NK-92 treated with Interleukin-12 subunit alpha and Interleukin-12 subunit beta, amount 100 ng/mL, for 24 hours (cell line): ENCODE data around the gene CCR9.

Source experiments
- DNase-seq: peaks from one replicate; lab custom pipeline; 2025; lab: John Stamatoyannopoulos, UW

CCR9 gene

GRCh38 chr3:45873036-45873435 is 13.3 kb upstream of the CCR9 start:
- DNase-seq = no peak

- DNase-seq = no peak
These were observed 12.7 kb upstream of the CCR9 start for GRCh38 chr3:45873638-45874037.

GRCh38 chr3:45874677-45875346 is 11.5 kb upstream of the CCR9 start:
- DNase-seq = no peak

- DNase-seq = no peak
These were observed 8.2 kb upstream of the CCR9 start for GRCh38 chr3:45878124-45878523.

- DNase-seq = no peak
These were observed 5.6 kb upstream of the CCR9 start for GRCh38 chr3:45880725-45881077.

- DNase-seq = peak; percentile 64
These were observed 5.0 kb upstream of the CCR9 start for GRCh38 chr3:45881078-45882022.

GRCh38 chr3:45884368-45885201 is 1.8 kb upstream of the CCR9 start:
- DNase-seq = no peak

- DNase-seq = no peak
These were observed 942 bp downstream of the CCR9 start for GRCh38 chr3:45887285-45887684.

GRCh38 chr3:45887759-45888511 is 1.6 kb downstream of the CCR9 start:
- no peak for DNase-seq

- DNase-seq = no peak
These were observed 3.0 kb downstream of the CCR9 start for GRCh38 chr3:45889337-45889736.

- no peak for DNase-seq
These were observed 4.1 kb downstream of the CCR9 start for GRCh38 chr3:45890405-45890804.

GRCh38 chr3:45892161-45892560 is 5.8 kb downstream of the CCR9 start:
- DNase-seq = no peak

- no peak for DNase-seq
These were observed 7.7 kb downstream of the CCR9 start for GRCh38 chr3:45894015-45894414.

- DNase-seq = no peak
These were observed 9.5 kb downstream of the CCR9 start for GRCh38 chr3:45895686-45896468.

GRCh38 chr3:45896956-45897355 is 10.6 kb downstream of the CCR9 start:
- DNase-seq = no peak

- no peak for DNase-seq
These were observed 18.6 kb downstream of the CCR9 start for GRCh38 chr3:45904931-45905330.

- DNase-seq = no peak
These were observed 19.4 kb downstream of the CCR9 start for GRCh38 chr3:45905755-45906154.

GRCh38 chr3:45906681-45907407 is 20.5 kb downstream of the CCR9 start:
- no peak for DNase-seq

GRCh38 chr3:45907769-45908705 is 21.7 kb downstream of the CCR9 start:
- DNase-seq = no peak
